ENCODE results near the gene GDPD4.

GDPD4 gene

GRCh38 chr11:77233011-77233410 lies 68.5 kb downstream of the GDPD4 start:
- DNase-seq (ENCODE audit: low read depth) = no peak

GRCh38 chr11:77232242-77232641 lies 69.2 kb downstream of the GDPD4 start:
- no peak for DNase-seq (ENCODE audit: low read depth)

- no peak for DNase-seq (ENCODE audit: low read depth)
These were observed 69.7 kb downstream of the GDPD4 start for GRCh38 chr11:77231800-77232199.

DNA sequence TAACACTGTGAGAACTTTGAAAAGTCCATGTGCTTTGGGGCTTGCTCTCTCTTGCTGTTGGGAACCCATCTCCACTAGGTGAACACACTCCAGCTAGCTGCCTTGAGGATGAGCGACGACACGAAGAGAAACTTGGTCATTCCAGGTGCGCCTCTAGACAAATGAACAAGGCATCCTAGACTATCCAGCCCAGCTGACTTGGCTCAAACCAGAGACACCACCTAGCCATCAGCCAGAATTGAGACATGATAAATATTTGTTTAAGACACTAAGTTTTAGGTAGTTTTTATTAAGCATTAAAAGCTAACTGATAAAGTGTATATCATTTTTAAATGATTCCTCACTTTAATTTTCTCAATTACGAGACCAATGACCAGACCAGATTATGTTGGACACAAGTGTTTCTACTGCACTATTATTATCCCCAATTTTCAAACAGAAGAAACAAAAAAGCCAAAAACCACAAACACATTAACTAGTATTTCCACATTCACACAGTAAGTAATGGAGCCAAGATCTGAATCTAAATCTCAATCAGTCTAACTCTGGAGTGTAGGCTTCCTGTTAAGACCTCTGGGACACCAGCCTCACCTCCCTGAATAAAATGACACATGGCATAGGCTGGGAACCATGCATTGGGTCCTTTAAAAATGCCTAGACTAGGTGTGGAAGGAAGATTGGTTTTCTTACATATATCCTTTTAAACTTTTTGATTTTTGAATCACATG lies 70.4 kb downstream of the GDPD4 start:
- no peak for DNase-seq (ENCODE audit: low read depth)

DNA sequence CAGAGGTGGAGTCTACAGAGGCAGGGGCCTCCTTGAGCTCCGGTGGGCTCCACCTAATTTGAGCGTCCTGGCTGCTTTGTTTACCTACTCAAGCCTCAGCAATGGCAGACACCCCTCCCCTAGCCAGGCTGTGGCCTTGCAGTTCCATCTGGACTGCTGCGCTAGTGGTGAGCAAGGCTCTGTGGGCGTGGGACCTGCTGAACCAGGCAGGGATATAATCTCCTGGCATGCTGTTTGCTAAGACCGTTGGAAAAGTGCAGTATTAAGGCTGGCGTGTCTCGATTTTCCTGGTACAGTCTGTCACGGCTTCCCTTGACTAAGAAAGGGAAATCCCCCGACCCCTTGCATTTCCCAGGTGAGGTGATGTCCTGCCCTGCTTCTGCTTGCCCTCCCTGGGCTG lies 77.7 kb downstream of the GDPD4 start:
- DNase-seq (ENCODE audit: low read depth) = no peak

DNA sequence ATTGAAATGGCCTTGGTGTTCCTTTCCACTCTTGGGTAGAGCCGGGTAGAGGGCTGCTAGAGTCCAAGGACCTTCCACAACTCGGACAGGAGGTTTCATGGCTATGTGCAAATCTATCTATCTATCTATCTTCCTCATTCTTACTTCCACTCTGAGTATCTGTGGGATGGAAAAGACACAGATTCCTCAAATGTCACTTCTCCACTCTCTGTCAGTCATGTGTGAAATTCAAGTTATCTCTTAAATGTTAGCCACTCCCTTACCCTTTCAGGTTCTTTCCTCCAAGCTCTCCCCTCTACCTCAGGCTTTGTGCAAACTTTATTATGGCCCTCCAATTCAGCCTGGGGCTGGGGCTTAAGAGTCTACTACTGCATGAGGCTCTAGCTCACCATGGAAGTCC lies 84.3 kb downstream of the GDPD4 start:
- DNase-seq (ENCODE audit: low read depth) = no peak

DNA sequence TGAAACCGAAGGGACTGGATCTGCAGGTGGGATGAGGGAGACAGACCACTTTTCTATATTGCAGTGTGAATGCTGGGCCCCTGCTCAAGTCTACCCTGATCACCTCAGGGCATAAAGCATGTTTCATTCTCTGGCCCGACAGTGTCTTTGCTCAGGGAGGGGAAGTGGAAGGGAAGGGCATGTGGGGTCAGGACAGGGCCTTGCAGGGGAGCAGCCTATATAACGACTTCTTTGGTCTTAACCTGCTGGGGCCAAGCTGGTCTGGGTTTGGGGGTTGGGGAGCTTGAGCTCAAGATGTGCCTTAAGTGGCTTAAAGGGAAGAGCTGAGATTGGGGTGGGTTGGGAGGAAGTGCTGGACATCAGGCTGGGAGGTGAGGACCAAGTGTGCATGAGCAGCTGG lies 86.4 kb downstream of the GDPD4 start:
- no peak for DNase-seq (ENCODE audit: low read depth)

DNA sequence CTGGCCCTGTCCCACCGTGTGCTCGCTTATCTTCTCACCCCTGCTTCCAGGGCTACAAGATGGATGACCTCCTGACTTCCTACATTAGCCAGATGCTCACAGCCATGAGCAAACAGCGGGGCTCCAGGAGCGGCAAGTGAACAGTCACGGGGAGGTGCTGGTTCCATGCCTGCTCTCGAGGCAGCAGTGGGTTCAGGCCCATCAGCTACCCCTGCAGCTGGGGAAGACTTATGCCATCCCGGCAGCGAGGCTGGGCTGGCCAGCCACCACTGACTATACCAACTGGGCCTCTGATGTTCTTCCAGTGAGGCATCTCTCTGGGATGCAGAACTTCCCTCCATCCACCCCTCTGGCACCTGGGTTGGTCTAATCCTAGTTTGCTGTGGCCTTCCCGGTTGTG lies 86.9 kb downstream of the GDPD4 start:
- DNase-seq (ENCODE audit: low read depth) = no peak

- no peak for DNase-seq (ENCODE audit: low read depth)
These were observed 87.7 kb downstream of the GDPD4 start for GRCh38 chr11:77213589-77214428.

GRCh38 chr11:77213029-77213579 lies 88.4 kb downstream of the GDPD4 start:
- no peak for DNase-seq (ENCODE audit: low read depth)

DNA sequence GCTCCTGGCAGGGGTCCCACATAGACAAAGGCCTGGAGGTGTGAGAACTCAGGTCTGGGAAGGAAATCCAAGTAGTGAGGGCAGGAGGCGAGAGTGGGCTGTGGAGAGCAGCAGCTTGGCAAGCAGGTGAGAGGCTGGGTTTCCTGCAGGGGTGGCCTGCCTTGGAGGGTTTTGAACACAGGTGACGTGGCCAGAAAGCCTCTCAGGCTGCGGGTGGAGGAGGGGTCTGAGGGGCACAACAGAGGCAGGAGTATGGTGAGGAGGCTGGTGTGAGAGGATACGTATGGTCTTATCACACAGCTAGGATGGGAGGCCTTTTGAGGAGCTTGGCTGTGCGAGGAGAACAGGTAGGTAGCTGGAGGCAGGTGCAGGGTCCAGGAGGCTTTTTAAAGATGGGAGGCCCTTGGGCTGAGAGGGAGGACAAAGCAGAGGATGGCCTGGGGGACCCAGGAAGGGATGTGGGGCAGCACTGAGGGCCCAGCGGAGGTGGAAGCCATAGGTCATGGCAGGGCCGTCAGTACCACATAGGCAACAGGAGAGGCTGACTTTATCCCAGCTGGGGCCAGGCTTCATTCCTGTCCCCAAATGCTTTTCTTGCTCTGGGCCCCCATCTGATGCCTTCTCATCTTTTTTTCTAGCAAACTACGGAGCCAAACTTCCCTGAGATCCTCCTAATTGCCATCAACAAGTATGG lies 89.0 kb downstream of the GDPD4 start:
- no peak for DNase-seq (ENCODE audit: low read depth)

- no peak for DNase-seq (ENCODE audit: low read depth)
These were observed 89.8 kb downstream of the GDPD4 start for GRCh38 chr11:77211594-77212251.

GRCh38 chr11:77211040-77211451 lies 90.4 kb downstream of the GDPD4 start:
- DNase-seq (ENCODE audit: low read depth) = no peak

GRCh38 chr11:77209663-77210062 lies 91.8 kb downstream of the GDPD4 start:
- no peak for DNase-seq (ENCODE audit: low read depth)

DNA sequence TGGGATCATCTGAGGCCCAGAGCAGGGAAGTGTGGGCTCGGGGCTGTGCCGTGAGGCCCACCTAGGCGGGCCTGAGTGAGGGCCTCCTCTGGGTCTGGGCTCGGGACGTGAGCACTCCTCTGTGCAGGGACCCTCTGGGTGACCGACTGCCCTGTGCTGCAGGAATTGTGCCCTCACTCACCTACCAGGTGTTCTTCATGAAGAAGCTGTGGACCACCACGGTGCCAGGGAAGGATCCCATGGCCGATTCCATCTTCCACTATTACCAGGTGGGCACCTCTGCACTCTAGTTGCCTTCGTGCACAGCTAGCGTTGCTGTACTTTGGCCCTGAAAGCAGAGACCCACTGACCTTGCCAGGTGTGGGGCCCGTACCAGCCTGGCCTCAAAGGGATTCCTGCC lies 93.0 kb downstream of the GDPD4 start:
- DNase-seq (ENCODE audit: low read depth) = no peak

DNA sequence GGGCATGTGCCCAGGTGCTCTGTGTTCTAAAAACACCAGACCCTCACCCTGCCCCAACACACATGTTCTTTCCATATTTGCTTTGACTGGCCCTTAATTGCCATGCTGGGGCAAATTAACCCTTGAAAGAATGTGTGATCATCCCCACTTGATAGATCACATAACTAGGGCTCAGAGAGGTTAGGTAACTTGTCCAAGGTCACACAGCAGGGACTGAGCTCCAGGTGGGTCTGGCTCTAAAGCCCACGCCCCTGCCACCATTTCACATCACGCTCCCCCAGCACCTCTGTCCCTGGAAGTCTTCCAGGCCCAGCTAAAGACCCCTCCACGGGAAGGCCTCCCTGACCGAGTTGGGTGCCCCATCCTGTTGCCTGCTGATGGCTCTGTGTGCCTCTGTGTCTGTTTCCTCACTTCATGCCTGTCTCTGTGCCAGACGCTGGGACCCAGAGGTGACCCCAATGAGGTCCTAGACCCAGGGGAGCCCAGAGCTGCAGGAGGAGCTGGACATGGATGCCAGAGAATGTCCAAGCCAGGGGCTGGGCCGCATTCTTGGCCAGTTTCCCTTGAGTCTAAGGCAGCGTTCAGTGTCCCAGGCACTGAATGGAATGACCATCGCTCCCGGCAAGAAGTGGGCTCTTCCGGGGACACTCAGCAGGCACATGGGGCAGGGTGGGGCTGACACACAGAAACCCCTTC lies 93.7 kb downstream of the GDPD4 start:
- DNase-seq (ENCODE audit: low read depth) = no peak

GRCh38 chr11:77207019-77207485 lies 94.4 kb downstream of the GDPD4 start:
- no peak for DNase-seq (ENCODE audit: low read depth)

DNA sequence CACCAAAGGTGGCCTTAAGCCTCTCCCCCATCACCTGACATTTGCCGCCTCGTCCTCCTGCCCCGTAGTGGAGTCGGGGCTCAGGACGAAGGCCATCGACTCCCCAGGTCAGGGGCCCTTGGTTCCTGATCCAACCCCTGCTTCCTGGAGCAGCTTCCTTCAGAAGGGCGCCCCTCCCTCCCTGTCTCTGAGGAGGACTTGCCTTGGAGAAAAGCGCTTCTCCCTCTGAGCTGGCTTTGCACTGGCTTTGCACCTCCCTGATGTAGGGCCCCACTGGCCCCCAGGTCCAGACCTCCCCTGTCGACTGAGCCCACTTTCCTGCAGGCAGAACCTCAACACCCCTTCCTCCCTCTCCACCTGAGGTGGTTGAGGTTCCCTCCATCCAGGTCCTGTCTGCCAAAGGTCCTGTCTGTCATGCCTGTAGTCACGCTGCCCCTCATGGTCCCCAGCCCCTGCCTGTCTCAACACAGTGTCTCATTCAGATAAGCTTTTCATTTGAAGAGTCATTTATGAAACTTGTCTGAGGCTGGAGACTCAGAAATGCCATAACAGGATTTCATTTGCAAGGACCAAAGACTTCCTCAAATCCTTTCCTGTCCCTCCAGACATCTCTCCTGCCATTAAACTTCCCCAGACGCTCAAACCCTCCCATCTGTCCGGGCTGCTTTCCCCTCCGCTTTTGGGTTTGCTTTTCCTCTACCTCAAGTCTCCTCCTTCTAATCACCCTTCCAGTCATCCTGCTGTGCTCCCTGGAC lies 95.0 kb downstream of the GDPD4 start:
- no peak for DNase-seq (ENCODE audit: low read depth)

DNA sequence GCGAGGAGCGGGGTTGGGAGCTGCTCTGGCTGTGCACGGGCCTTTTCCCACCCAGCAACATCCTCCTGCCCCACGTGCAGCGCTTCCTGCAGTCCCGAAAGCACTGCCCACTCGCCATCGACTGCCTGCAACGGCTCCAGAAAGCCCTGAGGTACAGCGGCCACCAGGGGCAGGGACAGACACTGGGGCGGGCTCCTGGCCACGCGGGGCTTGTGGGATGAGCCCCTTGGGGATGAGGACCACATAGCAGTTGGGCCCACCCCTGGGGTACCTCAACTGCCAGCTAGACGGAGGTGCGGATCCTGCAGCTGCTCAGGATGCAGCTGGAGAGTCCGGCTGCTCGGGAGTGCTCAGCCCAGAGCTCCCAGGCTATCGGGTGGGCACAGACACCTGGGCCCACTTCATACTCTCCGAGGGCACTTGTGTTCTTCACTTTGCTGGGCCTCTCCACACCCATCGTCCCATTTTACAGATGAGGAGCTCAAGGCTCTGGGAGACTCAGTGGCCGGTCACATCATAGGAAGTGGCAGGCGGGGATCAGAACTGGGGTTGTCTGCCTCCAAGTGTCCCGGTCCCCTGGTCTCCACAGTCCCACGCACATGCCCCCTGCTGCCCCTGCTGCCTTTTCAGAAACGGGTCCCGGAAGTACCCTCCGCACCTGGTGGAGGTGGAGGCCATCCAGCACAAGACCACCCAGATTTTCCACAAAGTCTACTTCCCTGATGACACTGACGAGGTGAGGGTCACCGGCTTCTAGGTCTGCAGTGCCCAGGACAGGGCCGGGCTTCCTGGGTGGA lies 95.8 kb downstream of the GDPD4 start:
- no peak for DNase-seq (ENCODE audit: low read depth)

All from HS-27A (cell line).